ENCODE data around the gene BAIAP3.

DNA sequence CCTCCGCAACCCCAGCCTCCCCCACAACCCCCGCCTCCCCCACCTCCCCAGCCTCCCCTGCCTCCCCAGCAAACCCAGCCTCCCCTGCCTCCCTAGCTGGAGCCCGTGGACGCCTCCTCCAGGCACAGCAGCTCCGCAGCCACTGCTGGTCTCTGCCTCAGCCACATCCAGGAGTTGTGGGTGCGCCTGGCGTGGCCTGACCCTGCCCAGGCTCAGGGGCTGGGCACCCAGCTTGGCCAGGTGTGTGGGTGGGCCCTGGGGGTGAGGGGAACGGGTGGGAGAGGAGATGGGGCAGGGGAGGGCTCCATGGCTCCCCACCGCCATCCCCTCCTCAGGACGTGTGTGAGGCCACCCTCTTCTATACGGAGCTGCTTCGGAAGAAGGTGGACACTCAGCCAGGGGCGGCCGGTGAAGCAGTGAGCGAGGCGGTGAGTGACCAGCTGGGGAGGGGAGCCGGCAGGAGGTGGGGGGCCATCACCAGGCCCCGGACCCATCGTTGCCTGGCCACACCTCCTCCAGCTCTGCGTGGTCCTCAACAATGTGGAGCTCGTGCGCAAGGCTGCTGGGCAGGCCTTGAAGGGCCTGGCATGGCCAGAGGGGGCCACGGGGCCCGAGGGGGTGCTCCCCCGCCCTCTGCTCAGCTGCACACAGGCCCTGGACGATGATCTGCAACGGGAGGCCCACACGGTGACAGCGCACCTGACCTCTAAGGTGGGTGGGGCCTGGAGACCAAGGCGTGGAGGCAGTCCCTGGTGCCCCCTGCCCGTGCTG is 12.4 kb downstream of the BAIAP3 start:
- TF ChIP-seq, protein P1, sequence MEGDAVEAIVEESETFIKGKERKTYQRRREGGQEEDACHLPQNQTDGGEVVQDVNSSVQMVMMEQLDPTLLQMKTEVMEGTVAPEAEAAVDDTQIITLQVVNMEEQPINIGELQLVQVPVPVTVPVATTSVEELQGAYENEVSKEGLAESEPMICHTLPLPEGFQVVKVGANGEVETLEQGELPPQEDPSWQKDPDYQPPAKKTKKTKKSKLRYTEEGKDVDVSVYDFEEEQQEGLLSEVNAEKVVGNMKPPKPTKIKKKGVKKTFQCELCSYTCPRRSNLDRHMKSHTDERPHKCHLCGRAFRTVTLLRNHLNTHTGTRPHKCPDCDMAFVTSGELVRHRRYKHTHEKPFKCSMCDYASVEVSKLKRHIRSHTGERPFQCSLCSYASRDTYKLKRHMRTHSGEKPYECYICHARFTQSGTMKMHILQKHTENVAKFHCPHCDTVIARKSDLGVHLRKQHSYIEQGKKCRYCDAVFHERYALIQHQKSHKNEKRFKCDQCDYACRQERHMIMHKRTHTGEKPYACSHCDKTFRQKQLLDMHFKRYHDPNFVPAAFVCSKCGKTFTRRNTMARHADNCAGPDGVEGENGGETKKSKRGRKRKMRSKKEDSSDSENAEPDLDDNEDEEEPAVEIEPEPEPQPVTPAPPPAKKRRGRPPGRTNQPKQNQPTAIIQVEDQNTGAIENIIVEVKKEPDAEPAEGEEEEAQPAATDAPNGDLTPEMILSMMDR (conservative IDR thresholded peaks at IDR 0.05; ENCODE audit: low read depth in 2 of 2) = no peak
- TF ChIP-seq EZH2 (IDR thresholded peaks at IDR 0.05; ENCODE audit: low read depth, unreplicated experiment) (no peak), ZNF331 (CRISPR knock-in tag; IDR thresholded peaks at IDR 0.05; ENCODE audit: low read depth) (no peak), POLR2AphosphoS5 (IDR thresholded peaks at IDR 0.05; ENCODE audit: low read depth) (no peak), EZH2phosphoT487 (IDR thresholded peaks at IDR 0.05; ENCODE audit: unreplicated experiment) (no peak)
- TF ChIP-seq, protein P2, sequence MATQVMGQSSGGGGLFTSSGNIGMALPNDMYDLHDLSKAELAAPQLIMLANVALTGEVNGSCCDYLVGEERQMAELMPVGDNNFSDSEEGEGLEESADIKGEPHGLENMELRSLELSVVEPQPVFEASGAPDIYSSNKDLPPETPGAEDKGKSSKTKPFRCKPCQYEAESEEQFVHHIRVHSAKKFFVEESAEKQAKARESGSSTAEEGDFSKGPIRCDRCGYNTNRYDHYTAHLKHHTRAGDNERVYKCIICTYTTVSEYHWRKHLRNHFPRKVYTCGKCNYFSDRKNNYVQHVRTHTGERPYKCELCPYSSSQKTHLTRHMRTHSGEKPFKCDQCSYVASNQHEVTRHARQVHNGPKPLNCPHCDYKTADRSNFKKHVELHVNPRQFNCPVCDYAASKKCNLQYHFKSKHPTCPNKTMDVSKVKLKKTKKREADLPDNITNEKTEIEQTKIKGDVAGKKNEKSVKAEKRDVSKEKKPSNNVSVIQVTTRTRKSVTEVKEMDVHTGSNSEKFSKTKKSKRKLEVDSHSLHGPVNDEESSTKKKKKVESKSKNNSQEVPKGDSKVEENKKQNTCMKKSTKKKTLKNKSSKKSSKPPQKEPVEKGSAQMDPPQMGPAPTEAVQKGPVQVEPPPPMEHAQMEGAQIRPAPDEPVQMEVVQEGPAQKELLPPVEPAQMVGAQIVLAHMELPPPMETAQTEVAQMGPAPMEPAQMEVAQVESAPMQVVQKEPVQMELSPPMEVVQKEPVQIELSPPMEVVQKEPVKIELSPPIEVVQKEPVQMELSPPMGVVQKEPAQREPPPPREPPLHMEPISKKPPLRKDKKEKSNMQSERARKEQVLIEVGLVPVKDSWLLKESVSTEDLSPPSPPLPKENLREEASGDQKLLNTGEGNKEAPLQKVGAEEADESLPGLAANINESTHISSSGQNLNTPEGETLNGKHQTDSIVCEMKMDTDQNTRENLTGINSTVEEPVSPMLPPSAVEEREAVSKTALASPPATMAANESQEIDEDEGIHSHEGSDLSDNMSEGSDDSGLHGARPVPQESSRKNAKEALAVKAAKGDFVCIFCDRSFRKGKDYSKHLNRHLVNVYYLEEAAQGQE (IDR thresholded peaks at IDR 0.05; ENCODE audit: unreplicated experiment) = no peak

All from GM23338 (cell line).